Breast epithelium (tissue), 4 donors: ENCODE measurements around the gene SYTL1. TPM values are rescaled to one million over a fixed set of nuclear protein-coding genes. Genes with fewer than 3 reads are reported as not detected.
A peak's percentile ranks its signal among the peaks of the same experiment; 100 is the strongest.

Source experiments
- DNase-seq, 2 donors: peaks; one replicate each; pipeline ENCODE4 v3.0.0-alpha.2; 2019; ENCODE audit warnings: low spot score in 2 of 2
- H3K27ac ChIP-seq, 2 donors: fragments of 200-600 bp; sonication (generic) in 1 of 2; one replicate each; pipeline ENCODE4 v1.5.1; 2016 to 2019; ENCODE audit warnings: mild to moderate bottlenecking in 1 of 2
- H3K27me3 ChIP-seq, 2 donors: fragments of 200-600 bp; sonication (generic) in 1 of 2; one replicate each; pipeline versions ENCODE4 v1.5.1 to v1.6.0; 2017 to 2019; ENCODE audit warnings: control low read depth in 1 of 2, mild to moderate bottlenecking in 1 of 2
- H3K36me3 ChIP-seq: fragments of 200-600 bp; one replicate; pipeline ENCODE4 v1.5.1; 2019
- H3K4me1 ChIP-seq, 2 donors: fragments of 200-600 bp; sonication (generic); one replicate each; pipeline ENCODE4 v1.5.1; 2016 to 2019; ENCODE audit warnings: control low read depth in 1 of 2
- H3K4me3 ChIP-seq, 3 donors: fragments of 200-600 bp; sonication (generic); 1 replicate in 2 of 3; 2 replicates in 1 of 3; pipeline ENCODE4 v1.5.1; 2016 to 2019; ENCODE audit warnings: mild to moderate bottlenecking in 3 of 3, moderate library complexity in 2 of 3
- H3K9me3 ChIP-seq, 2 donors: fragments of 200-600 bp; sonication (generic) in 1 of 2; one replicate each; pipeline ENCODE4 v1.5.1; 2016 to 2019; ENCODE audit warnings: control low read depth in 1 of 2
- POLR2A ChIP-seq: fragments of 450-650 bp; IDR thresholded peaks from one replicate; pipeline ENCODE4 v1.6.1; 2016; ENCODE audit warnings: antibody characterized with exemption, mild to moderate bottlenecking, moderate library complexity
- POLR2AphosphoS5 ChIP-seq, 3 donors: sonication (generic); formaldehyde crosslinking; IDR thresholded peaks; one replicate each; pipeline ENCODE4 v1.6.1; 2017; ENCODE audit warnings: antibody characterized with exemption in 3 of 3
- intact Hi-C: fragments of 100-400 bp; cut with DNase I; formaldehyde crosslinking; loops from one replicate; pipeline ENCODE4 v1.15.1; 2023; ENCODE audit warnings: low total_unique reads
- total RNA-seq, 3 donors: library from RNA; depleted of rRNA; stranded (reverse); fragments of >200 nt; gene quantifications; one replicate each; pipeline ENCODE4 v1.1.0, GENCODE V29; 2016
- TF ChIP-seq, protein P1 (sequence below), 3 donors: fragments of 450-650 bp; IDR thresholded peaks; one replicate each; pipeline ENCODE4 v1.5.1; 2016 to 2017; ENCODE audit warnings: antibody characterized with exemption in 3 of 3, mild to moderate bottlenecking in 3 of 3, moderate library complexity in 3 of 3

SYTL1 gene
- total RNA-seq, 3 donors from 2014 or later = 0.96 to 33.1 (median 22.3) TPM

DNA sequence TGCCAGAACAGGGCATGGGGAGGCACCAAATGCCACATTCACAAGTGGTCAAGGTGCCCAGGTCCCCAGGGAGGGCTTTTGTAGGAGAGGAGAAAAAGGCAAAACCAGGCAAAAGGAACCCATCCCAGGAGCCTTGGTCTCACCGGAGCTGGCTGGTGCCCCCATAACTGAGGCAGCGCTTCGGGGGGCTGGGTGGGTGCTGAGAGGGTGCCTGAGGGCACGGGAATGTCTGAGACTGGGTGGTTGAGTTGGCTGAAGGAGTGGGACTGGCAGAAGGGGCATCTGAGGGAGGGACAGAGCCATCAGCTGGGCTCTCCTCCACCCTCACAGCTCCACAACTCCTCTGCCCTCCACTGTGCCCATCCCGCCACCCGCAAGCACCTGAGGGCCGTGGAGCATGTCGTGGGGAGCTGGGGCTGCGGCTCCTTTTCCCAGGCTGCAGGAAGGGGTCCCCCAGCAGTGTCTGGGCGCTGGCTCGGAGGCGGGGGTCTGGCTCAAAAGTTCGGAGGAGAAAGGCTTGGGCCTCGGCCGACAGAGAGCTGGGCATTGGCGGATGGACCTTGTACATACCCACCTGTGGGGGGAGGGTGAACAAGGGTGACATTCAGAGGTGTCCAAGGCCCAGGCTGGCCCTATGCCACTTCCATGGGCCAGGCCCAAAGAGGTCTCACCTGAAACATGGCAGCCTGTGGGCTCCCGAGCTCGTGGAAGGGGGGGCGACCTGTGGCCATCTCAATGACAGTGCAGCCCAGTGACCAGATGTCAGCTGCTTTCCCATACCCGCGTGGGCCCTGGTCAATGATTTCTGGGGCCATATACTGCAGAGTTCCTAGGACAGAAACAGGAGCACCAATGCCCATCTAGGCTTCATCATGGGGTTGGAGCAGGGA lies 16.5 kb downstream of the SYTL1 start:
- Histone ChIP-seq H3K4me3 (no peak overlapping the region), H3K27ac (no peak overlapping the region), H3K9me3 (no peaks in the 10 kb centered on the region), H3K4me1 (no peaks in the 10 kb centered on the region), H3K36me3 (no peaks in the 10 kb centered on the region), H3K27me3 (no peaks in the 10 kb centered on the region)
- intact Hi-C loops = no loop called here
- no peak for DNase-seq
- no peak for TF ChIP-seq POLR2AphosphoS5 (IDR thresholded peaks at IDR 0.05)
- no peak for TF ChIP-seq POLR2A

DNA sequence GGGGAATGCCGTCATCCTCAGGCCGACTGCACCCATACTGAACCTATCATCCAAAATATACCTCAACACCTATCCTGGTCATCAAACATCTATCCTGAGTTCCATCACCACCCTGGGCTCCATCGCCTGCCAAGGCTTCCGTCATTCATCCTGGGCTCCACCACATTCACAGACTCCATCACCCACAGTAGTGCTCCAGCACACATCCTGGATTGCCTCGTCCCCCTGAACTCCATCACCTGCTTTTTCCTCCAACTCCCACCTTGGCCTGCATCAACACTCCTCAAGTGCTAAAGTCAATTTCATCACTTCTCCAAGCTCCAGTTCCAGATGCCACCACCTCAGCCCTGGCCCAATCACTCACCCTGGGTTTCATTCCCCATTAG lies 17.1 kb downstream of the SYTL1 start:
- H3K27ac ChIP-seq = no peak overlapping the region
- TF ChIP-seq POLR2A (no peak), POLR2AphosphoS5 (IDR thresholded peaks at IDR 0.05) (no peak)
- TF ChIP-seq, protein P1, sequence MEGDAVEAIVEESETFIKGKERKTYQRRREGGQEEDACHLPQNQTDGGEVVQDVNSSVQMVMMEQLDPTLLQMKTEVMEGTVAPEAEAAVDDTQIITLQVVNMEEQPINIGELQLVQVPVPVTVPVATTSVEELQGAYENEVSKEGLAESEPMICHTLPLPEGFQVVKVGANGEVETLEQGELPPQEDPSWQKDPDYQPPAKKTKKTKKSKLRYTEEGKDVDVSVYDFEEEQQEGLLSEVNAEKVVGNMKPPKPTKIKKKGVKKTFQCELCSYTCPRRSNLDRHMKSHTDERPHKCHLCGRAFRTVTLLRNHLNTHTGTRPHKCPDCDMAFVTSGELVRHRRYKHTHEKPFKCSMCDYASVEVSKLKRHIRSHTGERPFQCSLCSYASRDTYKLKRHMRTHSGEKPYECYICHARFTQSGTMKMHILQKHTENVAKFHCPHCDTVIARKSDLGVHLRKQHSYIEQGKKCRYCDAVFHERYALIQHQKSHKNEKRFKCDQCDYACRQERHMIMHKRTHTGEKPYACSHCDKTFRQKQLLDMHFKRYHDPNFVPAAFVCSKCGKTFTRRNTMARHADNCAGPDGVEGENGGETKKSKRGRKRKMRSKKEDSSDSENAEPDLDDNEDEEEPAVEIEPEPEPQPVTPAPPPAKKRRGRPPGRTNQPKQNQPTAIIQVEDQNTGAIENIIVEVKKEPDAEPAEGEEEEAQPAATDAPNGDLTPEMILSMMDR (IDR thresholded peaks at IDR 0.05) = no peak
- H3K4me3 ChIP-seq = no peak overlapping the region
- DNase-seq = no peak
- H3K36me3 ChIP-seq = no peaks in the 10 kb centered on the region
- no peaks in the 10 kb centered on the region for H3K27me3 ChIP-seq
- no peaks in the 10 kb centered on the region for H3K4me1 ChIP-seq
- H3K9me3 ChIP-seq = no peaks in the 10 kb centered on the region
- intact Hi-C loops = no loop called here

DNA sequence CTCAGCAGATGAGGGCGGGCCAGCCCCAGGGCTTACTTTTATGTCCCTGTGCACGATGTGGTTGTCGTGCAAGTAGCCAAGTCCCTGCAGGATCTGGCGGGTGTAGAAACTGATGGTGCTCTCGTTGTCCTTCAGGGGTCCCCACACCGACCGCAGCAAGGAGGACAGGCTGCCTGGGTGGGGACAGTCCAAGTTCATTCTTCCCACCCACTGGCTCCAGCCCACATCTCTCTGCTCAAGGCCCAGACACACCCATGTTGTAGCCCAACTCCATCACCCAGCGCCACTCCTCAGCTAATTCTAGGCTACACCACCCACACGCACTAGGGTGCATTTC lies 18.0 kb downstream of the SYTL1 start:
- Histone ChIP-seq H3K27ac (no peak overlapping the region), H3K4me3 (no peak overlapping the region), H3K36me3 (no peaks in the 10 kb centered on the region), H3K4me1 (peaks cover 0 to 8% of the 10 kb centered on the region in 2 donors), H3K27me3 (no peaks in the 10 kb centered on the region), H3K9me3 (no peaks in the 10 kb centered on the region)
- TF ChIP-seq POLR2AphosphoS5 (IDR thresholded peaks at IDR 0.05) = no peak
- TF ChIP-seq, protein P1 (IDR thresholded peaks at IDR 0.05) = no peak
- no peak for TF ChIP-seq POLR2A
- DNase-seq = no peak
- intact Hi-C loops = loop anchor here (10.0 kb wide), 1 partner anchor 55 kb away; no protein-coding TSS in a partner anchor

DNA sequence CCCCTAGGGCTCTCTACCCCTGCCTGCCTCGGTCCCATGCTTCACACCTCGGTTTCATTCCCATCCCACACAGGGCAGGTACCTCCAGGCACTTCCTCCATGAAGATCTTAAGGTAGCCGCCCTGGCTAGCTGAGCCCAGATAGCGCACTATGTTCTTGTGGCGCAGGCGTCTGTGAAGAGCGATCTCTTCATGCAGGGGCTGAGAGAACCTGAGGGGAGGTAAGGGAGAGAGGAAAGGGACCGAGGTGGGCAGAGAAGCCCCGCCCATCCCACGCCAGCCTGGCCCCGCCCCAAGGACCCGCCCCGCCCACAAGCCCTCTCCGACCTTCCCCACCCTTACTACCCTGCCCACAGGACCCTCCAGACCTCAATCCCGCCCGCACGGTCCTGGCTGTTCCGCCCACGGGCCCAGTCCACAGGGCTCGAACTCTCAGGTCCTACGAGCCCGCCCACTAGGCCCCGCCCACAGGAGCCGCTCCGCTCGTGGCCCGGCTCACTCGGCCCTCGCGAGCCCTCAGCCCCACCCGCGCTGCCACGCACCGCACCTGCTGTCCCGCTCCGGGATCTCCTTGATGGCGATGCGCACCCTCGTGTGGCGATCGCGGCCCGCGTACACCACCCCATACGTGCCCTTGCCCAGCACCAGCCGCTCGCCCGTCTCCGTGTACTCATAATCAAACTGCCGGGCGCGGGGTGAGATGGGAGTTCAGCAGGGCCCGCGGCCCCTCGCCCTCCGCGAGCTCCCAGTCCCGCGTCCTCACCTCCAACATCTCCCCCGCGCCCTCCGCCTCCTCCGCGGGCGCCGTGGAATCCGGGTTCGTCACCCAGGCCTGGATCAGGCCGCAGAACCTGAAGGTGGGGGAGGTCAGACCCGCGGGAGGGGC lies 18.6 kb downstream of the SYTL1 start:
- no peak for DNase-seq
- Histone ChIP-seq H3K36me3 (no peaks in the 10 kb centered on the region), H3K4me3 (peak overlapping the region in 2 of 3 donors; percentile 10 to 29), H3K9me3 (no peaks in the 10 kb centered on the region), H3K4me1 (peaks cover 0 to 13% of the 10 kb centered on the region in 2 donors), H3K27ac (no peak overlapping the region), H3K27me3 (no peaks in the 10 kb centered on the region)
- intact Hi-C loops = loop anchor here (10.0 kb wide), 1 partner anchor 56 kb away; no protein-coding TSS in a partner anchor
- TF ChIP-seq, protein P1 (IDR thresholded peaks at IDR 0.05) = no peak
- no peak for TF ChIP-seq POLR2A
- no peak for TF ChIP-seq POLR2AphosphoS5 (IDR thresholded peaks at IDR 0.05)

DNA sequence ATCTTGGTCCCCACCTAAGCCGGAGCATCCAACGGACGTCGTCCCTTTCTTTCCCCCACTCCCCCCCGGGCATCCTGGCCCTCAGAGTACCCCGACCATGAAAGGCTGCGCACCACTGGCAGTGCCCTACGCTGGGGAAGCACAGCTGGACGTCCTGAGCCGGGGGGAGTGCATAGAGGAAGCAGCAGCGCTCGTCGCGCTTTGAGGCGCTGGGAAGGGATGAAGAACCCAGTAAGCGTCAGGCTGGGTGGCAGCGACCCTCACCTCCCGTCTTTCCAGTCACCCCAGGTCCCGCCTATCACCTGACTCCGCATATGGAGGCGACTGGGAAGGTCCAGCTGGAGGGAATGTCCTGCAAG lies 19.2 kb downstream of the SYTL1 start:
- H3K27ac ChIP-seq = no peak overlapping the region
- H3K9me3 ChIP-seq = no peaks in the 10 kb centered on the region
- no peak overlapping the region for H3K4me3 ChIP-seq
- no peak for TF ChIP-seq POLR2A
- TF ChIP-seq, protein P1 (IDR thresholded peaks at IDR 0.05) = no peak
- TF ChIP-seq POLR2AphosphoS5 (IDR thresholded peaks at IDR 0.05) = no peak
- no peaks in the 10 kb centered on the region for H3K27me3 ChIP-seq
- H3K4me1 ChIP-seq = peaks cover 0 to 13% of the 10 kb centered on the region in 2 donors
- intact Hi-C loops = loop anchor here (10.0 kb wide), 1 partner anchor 56 kb away; no protein-coding TSS in a partner anchor
- no peaks in the 10 kb centered on the region for H3K36me3 ChIP-seq
- DNase-seq = no peak
